Gastroesophageal sphincter (tissue), 4 donors: ENCODE data around the gene PPM1N. TPM values are rescaled to one million over a fixed set of nuclear protein-coding genes. Genes with fewer than 3 reads are reported as not detected.

Experiments used
- ATAC-seq: fragments of 150-250 bp; one replicate; pipeline ENCODE4 v1.9.1; 2016; ENCODE audit warnings: mild to moderate bottlenecking, moderate library complexity
- H3K27ac ChIP-seq, 4 donors: fragments of 200-600 bp; sonication (generic) in 3 of 4; 1 replicate in 3 of 4; 2 replicates in 1 of 4; pipeline ENCODE4 v1.5.1; 2016 to 2019
- H3K27me3 ChIP-seq: fragments of 200-600 bp; sonication (generic); one replicate; pipeline ENCODE4 v1.5.1; 2019
- H3K36me3 ChIP-seq, 2 donors: fragments of 200-600 bp; sonication (generic); one replicate each; pipeline ENCODE4 v1.5.1; 2019; ENCODE audit warnings: control low read depth in 1 of 2
- H3K4me1 ChIP-seq, 3 donors: fragments of 200-600 bp; sonication (generic); 1 replicate in 2 of 3; 2 replicates in 1 of 3; pipeline ENCODE4 v1.5.1; 2016 to 2019; ENCODE audit warnings: control low read depth in 2 of 3
- H3K4me3 ChIP-seq, 2 donors: fragments of 200-600 bp; sonication (generic); one replicate each; pipeline ENCODE4 v1.5.1; 2019; ENCODE audit warnings: mild to moderate bottlenecking in 1 of 2, moderate library complexity in 1 of 2
- H3K9me3 ChIP-seq, 3 donors: fragments of 200-600 bp; sonication (generic); one replicate each; pipeline ENCODE4 v1.5.1; 2017 to 2019; ENCODE audit warnings: control low read depth in 2 of 3
- CTCF ChIP-seq, 4 experiments: fragments of 200-600 bp in 2 of 4; fragments of 450-650 bp in 2 of 4; sonication (generic) in 1 of 4; IDR thresholded peaks; one replicate each; pipeline ENCODE4 v1.5.1; 2017 to 2019; ENCODE audit warnings: antibody characterized with exemption in 4 of 4, mild to moderate bottlenecking in 2 of 4, moderate library complexity in 2 of 4
- EP300 ChIP-seq: sonication (generic); formaldehyde crosslinking; IDR thresholded peaks from one replicate; pipeline ENCODE4 v1.6.1; 2017; ENCODE audit warnings: antibody characterized with exemption, mild to moderate bottlenecking
- POLR2A ChIP-seq, 2 donors: fragments of 450-650 bp; IDR thresholded peaks; one replicate each; pipeline ENCODE4 v1.6.1; 2017; ENCODE audit warnings: antibody characterized with exemption in 2 of 2, mild to moderate bottlenecking in 2 of 2, moderate library complexity in 1 of 2
- POLR2AphosphoS5 ChIP-seq: sonication (generic); formaldehyde crosslinking; IDR thresholded peaks from one replicate; pipeline ENCODE4 v1.6.1; 2017; ENCODE audit warnings: antibody characterized with exemption
- WGBS, 2 donors: methylation state at CpG; one replicate each; pipeline ENCODE4 v1.1.5; 2018; ENCODE audit warnings: low coverage in 1 of 2; 5-methylcytosine and 5-hydroxymethylcytosine counted together
- total RNA-seq, 4 donors: library from RNA; depleted of rRNA; stranded (reverse); fragments of >200 nt; gene quantifications; one replicate each; pipeline ENCODE4 v1.1.0, GENCODE V29; 2016

The PPM1N gene
- total RNA-seq, 4 donors from 2014 or later, result 0.96 to 3.2 (median 2.1) TPM

GRCh38 chr19:45492627-45493470 is 5.4 kb upstream of the PPM1N start:
- peak; percentile 74 for ATAC-seq
- H3K27ac ChIP-seq, result peak overlapping the region; percentile 32 to 88 (median 82)
- H3K36me3 ChIP-seq, result peaks cover 0 to 10% of the 10 kb centered on the region in 2 donors
- H3K4me1 ChIP-seq, result peaks cover 0 to 46% (median 18%) of the 10 kb centered on the region in 3 donors
- no peak for TF ChIP-seq POLR2AphosphoS5
- TF ChIP-seq POLR2A (IDR thresholded peaks at IDR 0.05), result no peak
- TF ChIP-seq EP300, result no peak
- TF ChIP-seq CTCF (IDR thresholded peaks at IDR 0.05), result no peak
- WGBS, 2 donors, result 7 to 17% methylated on average over 4 to 5 of the region's 32 CpGs
- peak overlapping the region; percentile 47 to 68 for H3K4me3 ChIP-seq
- peaks cover 12% of the 10 kb centered on the region for H3K27me3 ChIP-seq
- H3K9me3 ChIP-seq, result no peaks in the 10 kb centered on the region

GRCh38 chr19:45494261-45494916 is 3.9 kb upstream of the PPM1N start:
- ATAC-seq, result no peak
- no peaks in the 10 kb centered on the region for H3K36me3 ChIP-seq
- WGBS, 2 donors, result 91% methylated on average over 13 of the region's 39 CpGs; no CpG with 5 or more reads in 1 of the 2 donors
- H3K4me1 ChIP-seq, result peaks cover 0 to 62% (median 31%) of the 10 kb centered on the region in 3 donors
- H3K9me3 ChIP-seq, result no peaks in the 10 kb centered on the region
- H3K27ac ChIP-seq, result no peak overlapping the region
- TF ChIP-seq CTCF (IDR thresholded peaks at IDR 0.05) (no peak), EP300 (no peak), POLR2AphosphoS5 (no peak), POLR2A (IDR thresholded peaks at IDR 0.05) (no peak)
- H3K4me3 ChIP-seq, result no peak overlapping the region
- H3K27me3 ChIP-seq, result peaks cover 27% of the 10 kb centered on the region

- H3K4me3 ChIP-seq, result no peak overlapping the region
- no peak for TF ChIP-seq CTCF (IDR thresholded peaks at IDR 0.05)
- no peak for TF ChIP-seq POLR2A (IDR thresholded peaks at IDR 0.05)
- TF ChIP-seq POLR2AphosphoS5, result no peak
- H3K4me1 ChIP-seq, result peaks cover 0 to 67% (median 32%) of the 10 kb centered on the region in 3 donors
- 83 to 85% methylated on average over 4 to 5 of the region's 5 CpGs for WGBS, 2 donors
- H3K36me3 ChIP-seq, result no peaks in the 10 kb centered on the region
- H3K27ac ChIP-seq, result no peak overlapping the region
- peaks cover 35% of the 10 kb centered on the region for H3K27me3 ChIP-seq
- no peak for ATAC-seq
- H3K9me3 ChIP-seq, result no peaks in the 10 kb centered on the region
Measured at GRCh38 chr19:45495178-45495577, 3.1 kb upstream of the PPM1N start.

- 0% methylated on average over 2 of the region's 54 CpGs; no CpG with 5 or more reads in 1 of the 2 donors for WGBS, 2 donors
Measured at GRCh38 chr19:45496349-45496953, 1.8 kb upstream of the PPM1N start.

More at GRCh38 chr19:45496349-45496953, 1.8 kb upstream of the PPM1N start:
- Histone ChIP-seq H3K9me3 (no peaks in the 10 kb centered on the region), H3K27ac (peak overlapping the region in 3 of 4 donors; percentile 58 to 76 (median 70)), H3K36me3 (no peaks in the 10 kb centered on the region), H3K4me1 (peaks cover 0 to 67% (median 32%) of the 10 kb centered on the region in 3 donors), H3K4me3 (peak overlapping the region; percentile 74 to 81), H3K27me3 (peaks cover 44% of the 10 kb centered on the region)
- TF ChIP-seq CTCF (IDR thresholded peaks at IDR 0.05) (peak in 1 of 4 experiments; percentile 10), POLR2A (IDR thresholded peaks at IDR 0.05) (no peak)
- ATAC-seq, result peak; percentile 35
